NAMALWA (cell line): ENCODE data around the gene SECTM1.
"Not testable (repeated sequence)": the region's sequence is repeated elsewhere in the genome, so short reads cannot be mapped to it uniquely, and the experiment has no call there.

ENCODE experiments used
- DNase-seq: peaks from one replicate; pipeline ENCODE4 v3.0.0-alpha.2; 2015; ENCODE audit warnings: low spot score

The SECTM1 gene

GRCh38 chr17:82347994-82348393 lies 14.4 kb upstream of the SECTM1 start:
- not testable (repeated sequence) for DNase-seq

GRCh38 chr17:82346342-82347300 lies 13.1 kb upstream of the SECTM1 start:
- peak; percentile 22 for DNase-seq

DNA sequence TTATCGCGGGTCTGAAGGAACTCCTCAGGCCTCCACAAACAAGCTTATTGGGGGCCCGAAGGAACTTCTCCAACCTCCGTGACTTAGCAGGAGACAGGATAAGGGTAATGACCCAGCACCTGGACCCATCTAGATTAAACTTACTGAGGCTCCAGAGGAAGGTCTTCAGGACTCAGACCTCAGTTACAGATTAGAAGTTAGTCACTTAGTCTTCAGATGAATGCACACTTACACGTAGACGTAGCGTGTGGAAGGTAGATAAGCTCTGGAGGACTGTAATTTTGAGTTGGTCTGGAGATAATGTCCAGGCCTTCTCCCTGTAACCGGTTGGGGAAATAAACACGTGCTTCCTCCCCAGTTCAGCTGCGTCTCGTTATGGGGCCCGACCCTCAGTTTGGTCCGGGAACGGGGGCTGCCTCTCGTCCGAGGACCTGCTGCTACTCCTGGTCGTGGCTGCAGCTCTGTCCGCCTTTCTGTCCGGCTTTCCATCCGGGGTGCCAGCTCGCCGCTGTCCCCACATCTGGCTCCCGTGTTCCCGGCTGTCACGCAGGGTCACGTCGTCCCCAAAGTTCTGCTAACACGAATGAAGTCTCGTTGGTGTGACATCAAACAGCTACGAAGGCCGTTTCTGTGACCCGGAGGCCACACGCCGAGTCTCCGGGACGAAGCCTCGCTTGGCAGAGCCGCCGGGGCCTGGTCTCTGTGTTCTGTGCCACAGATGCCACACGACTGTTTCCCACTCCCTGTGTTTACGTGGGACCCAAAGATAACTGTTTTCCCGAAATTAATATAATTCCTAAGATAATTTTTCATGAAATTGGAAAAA lies 11.8 kb upstream of the SECTM1 start:
- no peak for DNase-seq

- no peak for DNase-seq
These were observed 10.8 kb upstream of the SECTM1 start for GRCh38 chr17:82344175-82344907.

GRCh38 chr17:82343560-82343959 lies 10.0 kb upstream of the SECTM1 start:
- peak; percentile 65 for DNase-seq

DNA sequence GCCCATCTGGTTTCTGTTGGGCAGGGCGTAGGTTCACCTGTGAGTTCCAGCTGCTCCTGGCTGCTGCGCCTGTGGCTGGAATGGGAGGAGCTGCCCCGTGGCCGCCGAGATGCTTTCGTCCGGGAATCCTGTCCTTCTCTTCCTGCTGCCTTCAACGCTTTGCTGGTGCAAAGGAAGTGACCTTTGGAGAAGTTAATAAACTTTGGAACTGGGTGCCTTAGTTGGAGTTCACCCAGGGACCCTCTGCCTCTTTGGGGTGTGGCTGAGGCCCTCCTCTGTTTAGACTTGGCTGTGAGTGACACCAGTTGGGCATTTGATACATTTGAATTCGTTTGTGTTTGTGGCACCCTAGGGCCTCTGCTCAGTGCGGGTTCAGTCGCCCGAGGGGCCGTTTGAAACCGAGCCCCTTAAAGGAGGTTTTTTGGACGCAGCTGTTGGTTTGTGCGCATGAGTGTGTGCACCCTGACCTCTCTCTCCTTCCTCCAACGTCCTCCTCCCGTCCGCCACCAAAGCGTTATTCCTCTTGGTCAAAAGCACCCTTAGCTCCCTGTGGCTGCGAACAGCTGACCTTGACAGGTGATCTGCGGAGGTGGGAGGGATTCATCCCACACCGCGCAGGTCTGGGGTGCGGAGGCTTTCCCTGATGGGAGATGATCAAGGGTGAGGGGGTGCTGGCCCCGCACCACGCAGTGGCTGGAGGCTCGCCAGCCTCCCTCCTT lies 9.0 kb upstream of the SECTM1 start:
- no peak for DNase-seq

GRCh38 chr17:82339634-82340580 lies 6.3 kb upstream of the SECTM1 start:
- DNase-seq, result no peak

- DNase-seq, result no peak
These were observed 5.5 kb upstream of the SECTM1 start for GRCh38 chr17:82338858-82339633.

DNA sequence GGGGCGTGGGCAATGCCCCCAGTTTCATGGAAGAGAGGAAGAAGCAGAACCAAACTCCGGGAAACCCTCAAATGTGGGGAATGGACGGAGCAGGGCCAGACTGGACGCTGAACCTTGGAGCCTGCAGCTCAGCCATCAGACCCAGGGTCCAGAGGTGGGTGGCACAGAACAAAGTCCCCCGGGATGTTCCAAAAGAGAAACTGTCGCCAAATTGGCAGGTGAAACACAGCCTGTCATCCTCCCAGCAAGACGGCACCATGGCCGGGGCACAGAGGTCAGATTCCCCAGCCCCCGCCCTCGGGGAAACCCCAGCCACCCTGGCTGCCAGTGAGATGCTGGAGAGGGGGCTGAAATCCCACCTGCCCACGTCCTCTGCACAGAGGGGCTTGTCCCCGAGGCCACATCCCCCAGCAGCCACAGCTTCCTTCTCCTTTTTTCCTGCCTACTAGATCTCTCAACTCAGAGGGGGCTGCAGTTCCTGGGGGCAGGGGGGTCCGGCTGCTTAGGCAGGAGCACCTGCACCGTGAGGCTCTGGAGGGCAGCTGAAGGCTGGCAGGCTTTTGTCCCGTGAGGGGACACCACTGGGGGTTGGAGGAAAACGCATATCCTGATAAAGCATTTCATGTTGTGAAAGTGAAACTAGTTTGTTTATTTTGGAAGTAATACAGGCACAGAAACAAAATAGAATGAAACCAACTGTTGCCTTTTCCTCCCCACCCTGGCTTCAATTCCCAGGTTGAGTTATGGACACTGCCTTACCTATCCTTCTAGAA lies 1.2 kb upstream of the SECTM1 start:
- DNase-seq, result peak; percentile 56

- no peak for DNase-seq
These were observed 647 bp upstream of the SECTM1 start for GRCh38 chr17:82334204-82334621.

- DNase-seq, result peak; percentile 29
These were observed 792 bp downstream of the SECTM1 start for GRCh38 chr17:82332669-82333278.

DNA sequence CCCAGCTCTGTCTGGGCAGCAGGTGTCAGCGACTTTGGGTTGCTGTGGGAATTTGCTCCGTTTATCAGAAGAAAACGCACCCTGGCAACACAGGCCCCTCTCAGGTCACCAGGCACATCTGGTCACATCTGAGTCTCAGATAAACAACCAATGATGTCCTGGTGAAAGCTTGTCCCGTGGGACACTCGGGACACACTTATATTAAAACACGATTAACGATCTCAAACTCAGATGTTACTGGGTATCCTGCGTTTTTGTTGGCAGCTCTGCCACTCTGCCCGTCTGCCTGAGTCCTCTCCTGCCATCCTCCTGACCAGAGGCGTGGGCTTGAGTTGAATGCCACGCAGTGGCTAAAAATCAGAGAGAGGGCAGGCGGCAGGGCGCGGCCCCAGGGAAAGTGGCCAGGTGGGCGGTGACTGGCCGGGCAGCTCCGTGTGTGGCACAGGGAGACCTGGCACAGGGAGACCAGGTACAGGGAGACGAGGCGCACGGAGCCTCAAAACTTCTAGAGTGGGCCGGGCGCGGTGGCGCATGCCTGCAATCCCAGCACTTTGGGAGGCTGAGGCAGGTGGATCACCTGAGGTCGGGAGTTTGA lies 2.1 kb downstream of the SECTM1 start:
- no peak for DNase-seq

DNA sequence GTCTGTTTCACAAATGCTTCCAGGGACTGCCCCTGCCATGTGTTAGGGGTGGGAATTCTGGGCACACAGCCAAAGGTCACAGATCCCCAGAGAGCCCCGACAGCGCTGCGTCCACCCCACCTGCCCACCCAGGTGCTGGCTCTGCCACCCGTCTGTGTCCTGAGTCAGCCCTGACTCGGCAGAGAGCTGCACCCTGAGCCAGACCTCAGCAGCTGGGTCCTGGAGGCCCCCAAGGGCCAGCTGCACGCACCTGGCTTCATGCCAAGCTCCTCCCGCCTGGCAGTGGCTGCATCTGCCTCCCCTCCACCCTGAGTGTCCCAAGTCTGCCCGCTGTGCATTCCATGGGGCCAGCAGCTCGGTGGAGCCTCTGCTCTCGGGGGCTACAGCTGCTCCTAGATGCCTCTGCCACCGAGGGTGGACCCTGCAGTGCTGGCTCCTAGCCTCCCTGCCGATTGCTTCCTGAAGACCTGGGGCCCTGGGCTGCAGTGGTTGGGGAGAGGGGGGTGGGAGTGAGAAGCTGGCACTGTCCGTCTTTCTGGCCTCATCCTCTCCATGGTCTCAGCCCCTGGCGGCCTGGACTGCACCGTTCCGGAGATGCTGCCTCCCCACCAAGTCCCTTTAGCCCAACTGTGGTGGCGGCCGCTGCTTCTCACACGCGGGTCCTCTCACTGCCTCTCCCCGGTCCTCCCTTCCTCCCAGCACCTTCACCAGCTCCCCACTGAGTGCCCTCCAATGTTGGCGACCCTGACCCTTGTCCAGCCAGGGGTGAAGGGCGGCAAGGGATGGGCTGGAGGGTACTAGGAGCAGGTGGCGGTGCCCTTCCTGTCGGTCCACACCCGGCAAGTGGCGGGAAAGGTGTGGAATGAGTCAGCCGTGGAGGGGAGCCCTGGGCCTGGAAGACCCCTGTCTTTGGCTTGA lies 3.0 kb downstream of the SECTM1 start:
- peak; percentile 84 for DNase-seq

- no peak for DNase-seq
These were observed 3.8 kb downstream of the SECTM1 start for GRCh38 chr17:82329683-82330321.

DNA sequence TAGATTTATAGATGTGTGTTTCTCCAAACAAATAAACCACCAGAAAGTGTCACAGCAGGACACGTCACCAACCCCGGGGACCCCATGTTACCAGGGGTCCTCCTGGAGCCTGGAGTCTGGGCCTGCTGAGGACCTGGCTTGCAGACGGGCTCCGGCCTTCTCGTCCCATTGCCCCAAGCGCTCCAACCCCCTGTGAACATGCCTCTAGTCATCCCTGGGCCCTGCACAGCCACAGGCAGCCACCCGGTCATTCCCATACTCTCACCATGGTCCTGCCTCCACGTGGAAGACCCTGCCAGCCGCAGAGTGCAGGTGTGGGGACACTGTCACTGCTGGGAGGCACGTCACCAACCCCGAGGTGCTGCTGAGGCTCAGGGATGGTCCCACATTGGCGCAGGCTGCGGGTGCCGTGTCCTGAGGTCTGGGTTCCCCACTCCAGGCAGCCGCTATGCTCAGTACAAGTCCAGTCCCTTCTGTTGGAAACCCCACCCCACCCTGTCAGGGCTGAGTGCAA lies 4.5 kb downstream of the SECTM1 start:
- DNase-seq, result no peak
